NB4 (cell line): ENCODE measurements around the gene HSF2.

Experiments
- MYC ChIP-seq: IDR thresholded peaks from 2 replicates; pipeline ENCODE4 v1.6.1; 2011; ENCODE audit warnings: low read depth, low read length
- POLR2A ChIP-seq: IDR thresholded peaks from 2 replicates; pipeline ENCODE4 v1.6.1; 2011; ENCODE audit warnings: mild to moderate bottlenecking; ENCODE audit not compliant: insufficient read length; ENCODE audit errors: extremely low read depth
- TF ChIP-seq, protein P1 (sequence below): IDR thresholded peaks from one replicate; pipeline ENCODE4 v1.5.1; 2012; ENCODE audit warnings: low read depth, low read length
- TF ChIP-seq, protein P2 (sequence below): IDR thresholded peaks from 2 replicates; pipeline ENCODE4 v1.6.1; 2011; ENCODE audit warnings: low read depth, low read length

DNA sequence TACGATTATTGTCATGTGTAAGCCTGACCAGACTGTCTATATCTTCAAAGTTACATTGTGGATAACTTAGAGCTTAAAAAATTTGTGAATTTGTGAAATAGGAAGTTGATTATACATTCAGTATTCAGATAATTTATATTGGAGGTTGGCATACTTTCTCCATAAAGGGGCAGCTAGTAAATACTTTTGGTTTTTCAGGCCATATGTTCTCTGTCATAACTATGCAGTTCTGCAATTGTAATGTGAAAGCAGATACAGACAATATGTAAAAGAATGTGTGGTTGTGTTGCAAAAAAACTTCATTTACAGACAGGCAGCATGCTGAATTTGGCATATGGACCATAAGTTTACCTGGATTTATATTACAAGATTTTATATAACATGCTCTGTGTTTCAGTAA lies 29.3 kb downstream of the HSF2 start:
- TF ChIP-seq, protein P1, sequence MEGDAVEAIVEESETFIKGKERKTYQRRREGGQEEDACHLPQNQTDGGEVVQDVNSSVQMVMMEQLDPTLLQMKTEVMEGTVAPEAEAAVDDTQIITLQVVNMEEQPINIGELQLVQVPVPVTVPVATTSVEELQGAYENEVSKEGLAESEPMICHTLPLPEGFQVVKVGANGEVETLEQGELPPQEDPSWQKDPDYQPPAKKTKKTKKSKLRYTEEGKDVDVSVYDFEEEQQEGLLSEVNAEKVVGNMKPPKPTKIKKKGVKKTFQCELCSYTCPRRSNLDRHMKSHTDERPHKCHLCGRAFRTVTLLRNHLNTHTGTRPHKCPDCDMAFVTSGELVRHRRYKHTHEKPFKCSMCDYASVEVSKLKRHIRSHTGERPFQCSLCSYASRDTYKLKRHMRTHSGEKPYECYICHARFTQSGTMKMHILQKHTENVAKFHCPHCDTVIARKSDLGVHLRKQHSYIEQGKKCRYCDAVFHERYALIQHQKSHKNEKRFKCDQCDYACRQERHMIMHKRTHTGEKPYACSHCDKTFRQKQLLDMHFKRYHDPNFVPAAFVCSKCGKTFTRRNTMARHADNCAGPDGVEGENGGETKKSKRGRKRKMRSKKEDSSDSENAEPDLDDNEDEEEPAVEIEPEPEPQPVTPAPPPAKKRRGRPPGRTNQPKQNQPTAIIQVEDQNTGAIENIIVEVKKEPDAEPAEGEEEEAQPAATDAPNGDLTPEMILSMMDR, result no peak
- no peak for TF ChIP-seq POLR2A
- no peak for TF ChIP-seq MYC
- TF ChIP-seq, protein P2, sequence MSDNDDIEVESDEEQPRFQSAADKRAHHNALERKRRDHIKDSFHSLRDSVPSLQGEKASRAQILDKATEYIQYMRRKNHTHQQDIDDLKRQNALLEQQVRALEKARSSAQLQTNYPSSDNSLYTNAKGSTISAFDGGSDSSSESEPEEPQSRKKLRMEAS, result no peak
